GM13976 (cell line): ENCODE results near the gene ACKR3.

Source experiments
- DNase-seq: peaks from one replicate; pipeline ENCODE4 v3.0.0; 2012; ENCODE audit warnings: low spot score
- in situ Hi-C: fragments of 300-500 bp; cut with MboI; formaldehyde crosslinking; loops from one replicate; pipeline ENCODE4 v1.12.0; 2022; ENCODE audit warnings: low sequenced_read_pairs, mixed read lengths, inconsistent platforms; ENCODE audit not compliant: unreplicated experiment
- TF ChIP-seq, protein P1 (sequence below): IDR thresholded peaks from 2 replicates; pipeline ENCODE4 v1.5.1; 2012; ENCODE audit warnings: borderline replicate concordance, mild to moderate bottlenecking; ENCODE audit not compliant: insufficient read depth; ENCODE audit errors: extremely low read depth, missing control alignments, control extremely low read depth

ACKR3 gene

DNA sequence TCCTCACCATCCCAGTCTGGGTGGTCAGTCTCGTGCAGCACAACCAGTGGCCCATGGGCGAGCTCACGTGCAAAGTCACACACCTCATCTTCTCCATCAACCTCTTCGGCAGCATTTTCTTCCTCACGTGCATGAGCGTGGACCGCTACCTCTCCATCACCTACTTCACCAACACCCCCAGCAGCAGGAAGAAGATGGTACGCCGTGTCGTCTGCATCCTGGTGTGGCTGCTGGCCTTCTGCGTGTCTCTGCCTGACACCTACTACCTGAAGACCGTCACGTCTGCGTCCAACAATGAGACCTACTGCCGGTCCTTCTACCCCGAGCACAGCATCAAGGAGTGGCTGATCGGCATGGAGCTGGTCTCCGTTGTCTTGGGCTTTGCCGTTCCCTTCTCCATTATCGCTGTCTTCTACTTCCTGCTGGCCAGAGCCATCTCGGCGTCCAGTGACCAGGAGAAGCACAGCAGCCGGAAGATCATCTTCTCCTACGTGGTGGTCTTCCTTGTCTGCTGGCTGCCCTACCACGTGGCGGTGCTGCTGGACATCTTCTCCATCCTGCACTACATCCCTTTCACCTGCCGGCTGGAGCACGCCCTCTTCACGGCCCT is 11.2 kb downstream of the ACKR3 start:
- in situ Hi-C loops, result no loop called here
- TF ChIP-seq, protein P1, sequence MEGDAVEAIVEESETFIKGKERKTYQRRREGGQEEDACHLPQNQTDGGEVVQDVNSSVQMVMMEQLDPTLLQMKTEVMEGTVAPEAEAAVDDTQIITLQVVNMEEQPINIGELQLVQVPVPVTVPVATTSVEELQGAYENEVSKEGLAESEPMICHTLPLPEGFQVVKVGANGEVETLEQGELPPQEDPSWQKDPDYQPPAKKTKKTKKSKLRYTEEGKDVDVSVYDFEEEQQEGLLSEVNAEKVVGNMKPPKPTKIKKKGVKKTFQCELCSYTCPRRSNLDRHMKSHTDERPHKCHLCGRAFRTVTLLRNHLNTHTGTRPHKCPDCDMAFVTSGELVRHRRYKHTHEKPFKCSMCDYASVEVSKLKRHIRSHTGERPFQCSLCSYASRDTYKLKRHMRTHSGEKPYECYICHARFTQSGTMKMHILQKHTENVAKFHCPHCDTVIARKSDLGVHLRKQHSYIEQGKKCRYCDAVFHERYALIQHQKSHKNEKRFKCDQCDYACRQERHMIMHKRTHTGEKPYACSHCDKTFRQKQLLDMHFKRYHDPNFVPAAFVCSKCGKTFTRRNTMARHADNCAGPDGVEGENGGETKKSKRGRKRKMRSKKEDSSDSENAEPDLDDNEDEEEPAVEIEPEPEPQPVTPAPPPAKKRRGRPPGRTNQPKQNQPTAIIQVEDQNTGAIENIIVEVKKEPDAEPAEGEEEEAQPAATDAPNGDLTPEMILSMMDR, result no peak
- no peak for DNase-seq

DNA sequence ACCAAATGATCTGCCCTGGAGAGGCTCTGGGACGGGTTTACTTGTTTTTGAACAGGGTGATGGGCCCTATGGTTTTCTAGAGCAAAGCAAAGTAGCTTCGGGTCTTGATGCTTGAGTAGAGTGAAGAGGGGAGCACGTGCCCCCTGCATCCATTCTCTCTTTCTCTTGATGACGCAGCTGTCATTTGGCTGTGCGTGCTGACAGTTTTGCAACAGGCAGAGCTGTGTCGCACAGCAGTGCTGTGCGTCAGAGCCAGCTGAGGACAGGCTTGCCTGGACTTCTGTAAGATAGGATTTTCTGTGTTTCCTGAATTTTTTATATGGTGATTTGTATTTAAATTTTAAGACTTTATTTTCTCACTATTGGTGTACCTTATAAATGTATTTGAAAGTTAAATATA is 11.9 kb downstream of the ACKR3 start:
- DNase-seq, result no peak

DNA sequence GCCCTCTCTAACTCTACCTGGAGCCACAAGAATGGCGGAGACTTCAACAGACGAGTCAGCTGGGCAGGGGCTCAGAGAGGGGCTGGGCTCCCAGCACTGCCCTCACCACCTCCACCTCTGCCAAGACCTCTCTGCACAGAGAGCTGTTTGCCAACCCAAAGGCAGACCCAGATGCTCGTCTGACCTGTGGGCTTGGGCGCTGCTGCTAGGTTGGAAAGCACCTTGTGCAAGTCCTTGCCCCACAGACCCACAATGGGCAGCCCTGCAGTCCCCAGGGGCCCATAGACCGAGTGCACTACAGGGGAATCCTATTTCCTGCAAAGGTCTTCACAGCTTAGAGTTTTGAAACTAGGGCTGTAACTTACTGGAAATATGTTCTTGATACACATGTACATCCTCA is 13.3 kb downstream of the ACKR3 start:
- no peak for DNase-seq
- TF ChIP-seq, protein P1, result no peak
- in situ Hi-C loops, result no loop called here

More for the DNA sequence above, 11.9 kb downstream of the ACKR3 start:
- in situ Hi-C loops, result no loop called here
- TF ChIP-seq, protein P1, result no peak

DNA sequence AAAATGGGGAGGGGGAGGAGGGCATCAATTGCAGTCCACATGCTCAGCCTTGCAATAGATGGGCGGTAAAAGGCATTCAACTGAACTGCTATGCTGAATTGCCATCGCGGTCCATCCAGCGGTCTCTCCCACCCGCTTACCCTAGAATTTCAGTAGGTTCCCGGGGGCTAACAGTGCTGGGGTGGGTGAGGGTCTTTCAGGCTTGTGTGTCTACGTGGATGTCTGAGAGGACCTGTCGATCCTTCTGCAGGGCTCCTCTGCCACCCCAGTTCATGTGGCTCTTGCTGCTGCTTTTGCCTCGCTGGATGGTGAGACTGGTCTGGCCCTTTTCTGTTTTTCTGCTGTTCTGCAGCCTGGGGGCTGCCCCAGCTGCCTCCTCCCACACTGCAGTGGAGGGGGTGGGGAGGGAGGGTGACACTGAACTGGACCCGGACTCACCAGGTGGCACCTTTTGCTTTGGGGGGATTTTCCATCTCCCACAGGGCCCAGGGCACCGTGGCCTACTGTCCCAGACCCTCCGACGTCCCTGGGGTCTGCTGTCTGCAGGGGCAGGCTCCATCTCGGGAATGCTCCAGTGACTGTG is 14.1 kb downstream of the ACKR3 start:
- in situ Hi-C loops, result no loop called here

DNA sequence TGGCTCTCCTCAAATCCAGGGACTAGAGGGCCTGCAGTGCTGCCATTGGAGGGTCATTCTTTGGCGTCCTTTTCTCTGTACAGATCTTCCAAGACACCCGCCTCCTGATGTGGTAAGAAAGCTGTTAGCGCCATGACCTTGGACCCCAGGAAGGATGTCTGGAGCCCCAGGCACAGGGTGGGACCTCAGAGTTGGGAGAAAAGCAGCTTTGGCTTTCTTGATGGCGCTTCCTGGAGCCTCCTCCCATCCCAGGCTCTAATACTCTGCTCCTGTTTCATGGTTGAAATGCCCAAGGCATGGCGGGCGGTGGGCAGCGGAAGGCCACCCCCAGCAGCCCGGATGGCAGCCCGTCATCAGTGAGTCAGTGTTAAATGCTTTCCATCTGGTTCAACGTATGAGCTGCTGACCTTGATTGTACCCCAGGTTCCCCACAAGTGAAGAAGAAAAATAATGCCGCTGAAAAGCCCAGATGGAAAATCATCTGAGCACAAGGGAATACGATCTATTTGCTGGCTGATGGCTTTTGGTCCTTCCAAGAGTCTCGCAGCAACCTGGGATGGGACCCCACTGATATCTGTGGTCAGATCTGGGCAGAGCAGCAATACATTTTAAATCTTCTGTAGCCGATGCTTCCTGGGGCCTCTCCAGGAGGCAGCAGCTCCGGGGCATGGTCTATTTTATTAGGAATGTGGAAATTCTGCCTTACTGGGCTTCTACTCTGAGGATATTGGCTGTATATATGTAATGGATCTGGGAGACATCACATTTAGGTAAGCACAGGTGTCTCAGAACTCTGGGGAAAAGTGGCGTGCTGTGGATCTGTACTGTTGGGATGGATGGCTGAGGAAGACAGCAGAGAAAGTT is 15.1 kb downstream of the ACKR3 start:
- no peak for DNase-seq
- in situ Hi-C loops, result no loop called here
- TF ChIP-seq, protein P1, result no peak

More for the DNA sequence above, 14.1 kb downstream of the ACKR3 start:
- DNase-seq, result no peak
- TF ChIP-seq, protein P1, result no peak

DNA sequence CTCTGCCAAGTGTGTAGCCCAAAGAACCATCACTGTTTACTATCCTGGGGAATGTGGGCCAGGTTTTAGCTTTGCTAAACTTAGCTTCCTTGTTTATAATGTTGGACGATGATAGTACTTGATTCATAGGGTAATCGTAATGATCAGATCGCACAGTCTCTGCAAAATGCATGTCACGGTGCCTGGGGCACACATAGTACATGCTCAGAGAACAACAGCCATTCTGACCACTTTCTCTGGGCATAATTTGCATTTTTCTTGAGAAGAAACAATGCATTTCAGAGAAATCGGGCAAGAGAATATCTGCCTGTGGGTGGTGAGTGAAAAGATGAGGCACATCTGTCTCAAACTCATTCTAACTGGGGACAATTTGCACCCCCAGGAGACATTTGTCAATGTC is 16.3 kb downstream of the ACKR3 start:
- TF ChIP-seq, protein P1, result no peak
- no peak for DNase-seq
- in situ Hi-C loops, result no loop called here
